Effector memory CD8-positive, alpha-beta T cell (primary cell): ENCODE results near the gene EOGT.
A peak's percentile ranks its signal among the peaks of the same experiment; 100 is the strongest.

Experiments
- ATAC-seq: fragments of 150-1000 bp; cut with Tn5 transposase; replicated peaks from 2 replicates; pipeline ENCODE4 v1.10.0; 2021; ENCODE audit warnings: mild to moderate bottlenecking, moderate library complexity
- DNase-seq, 3 experiments: peaks; one replicate each; pipeline ENCODE4 v3.0.0; 2021
- H3K27ac Mint-ChIP-seq, 2 donors: one replicate each; pipeline ENCODE4 v1.8.0; 2022; ENCODE audit warnings: mild to moderate bottlenecking in 2 of 2, mixed read lengths in 2 of 2, moderate library complexity in 2 of 2
- H3K27me3 Mint-ChIP-seq, 2 donors: one replicate each; pipeline ENCODE4 v1.8.0; 2022; ENCODE audit warnings: mixed read lengths in 2 of 2
- H3K36me3 Mint-ChIP-seq: one replicate; pipeline ENCODE4 v1.8.0; 2022; ENCODE audit warnings: mild to moderate bottlenecking, moderate library complexity, mixed read lengths; ENCODE audit not compliant: insufficient read depth
- H3K4me1 Mint-ChIP-seq, 2 donors: one replicate each; pipeline ENCODE4 v1.8.0; 2022; ENCODE audit warnings: low read depth in 2 of 2, mixed read lengths in 2 of 2
- H3K4me3 Mint-ChIP-seq, 2 donors: one replicate each; pipeline ENCODE4 v1.8.0; 2022; ENCODE audit warnings: mild to moderate bottlenecking in 2 of 2, mixed read lengths in 2 of 2, moderate library complexity in 2 of 2
- H3K9me3 Mint-ChIP-seq, 2 donors: one replicate each; pipeline ENCODE4 v1.8.0; 2022; ENCODE audit warnings: mixed read lengths in 2 of 2

Gene EOGT

DNA sequence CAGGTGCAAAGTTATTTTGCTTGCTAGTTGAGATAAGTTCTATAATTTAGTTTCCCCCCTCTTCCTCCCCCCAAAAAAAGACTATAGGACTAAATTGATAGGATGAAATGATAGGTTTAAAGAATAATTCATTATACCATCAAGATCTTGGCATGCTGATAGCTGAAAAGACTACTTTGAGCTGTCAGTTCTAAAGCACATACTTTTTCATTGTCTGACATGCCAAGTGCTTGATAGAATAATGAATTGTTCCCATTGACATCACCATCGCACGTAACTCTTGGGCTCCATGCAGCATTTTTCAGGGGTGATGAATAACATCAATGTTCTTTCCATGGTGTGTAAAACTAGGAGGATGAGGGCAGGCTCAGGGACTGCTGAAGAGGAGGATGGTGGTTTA, 48.8 kb downstream of the EOGT start:
- no peaks in the 10 kb centered on the region for H3K36me3 Mint-ChIP-seq
- DNase-seq, result no peak
- no peak overlapping the region for H3K27ac Mint-ChIP-seq
- ATAC-seq, result no peak
- H3K4me1 Mint-ChIP-seq, result no peaks in the 10 kb centered on the region
- H3K4me3 Mint-ChIP-seq, result no peak overlapping the region
- no peaks in the 10 kb centered on the region for H3K9me3 Mint-ChIP-seq
- H3K27me3 Mint-ChIP-seq, result peaks cover 34 to 60% of the 10 kb centered on the region in 2 donors

DNA sequence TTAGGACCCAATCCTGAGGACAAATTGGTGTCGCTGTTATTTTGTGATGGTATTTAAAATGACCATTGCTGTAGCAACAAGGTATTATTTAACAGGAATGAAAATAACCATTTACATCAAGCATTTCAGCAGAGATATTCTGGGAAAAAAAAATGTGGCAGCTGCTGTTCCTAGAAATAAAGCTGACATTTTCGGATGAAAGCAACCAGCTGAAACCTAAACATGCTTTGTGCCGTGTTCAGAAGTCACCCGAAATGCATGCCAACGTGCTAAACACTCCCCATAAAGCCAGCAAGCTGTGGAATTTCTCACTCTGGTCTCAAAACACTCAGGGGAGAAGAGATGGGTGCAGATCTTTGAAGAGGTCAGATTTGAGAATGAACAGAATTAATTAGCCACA, 49.6 kb downstream of the EOGT start:
- Mint-ChIP-seq H3K36me3 (no peaks in the 10 kb centered on the region), H3K4me3 (no peak overlapping the region), H3K4me1 (no peaks in the 10 kb centered on the region), H3K27me3 (peaks cover 36 to 54% of the 10 kb centered on the region in 2 donors), H3K27ac (no peak overlapping the region), H3K9me3 (no peaks in the 10 kb centered on the region)
- DNase-seq, result no peak
- ATAC-seq, result no peak

DNA sequence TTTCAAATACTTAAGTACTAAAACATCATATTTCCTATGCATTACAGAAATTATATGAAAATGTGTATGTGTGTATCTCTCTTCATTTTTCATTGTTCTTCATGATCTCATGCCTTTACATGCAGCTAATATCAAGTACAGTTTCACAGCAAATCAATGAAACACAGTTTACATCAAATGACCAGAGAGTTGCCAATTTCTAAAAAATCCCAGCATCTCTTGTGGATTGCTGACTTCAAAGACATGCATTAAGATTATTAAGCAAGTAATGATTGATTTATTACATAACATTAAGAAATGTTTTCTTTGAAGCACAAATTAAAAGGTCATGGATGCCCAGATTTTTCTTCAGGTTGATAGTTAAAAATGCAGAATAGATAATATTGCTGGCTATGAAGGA, 50.1 kb downstream of the EOGT start:
- Mint-ChIP-seq H3K27ac (no peak overlapping the region), H3K4me1 (no peaks in the 10 kb centered on the region), H3K36me3 (no peaks in the 10 kb centered on the region), H3K9me3 (no peaks in the 10 kb centered on the region), H3K4me3 (no peak overlapping the region), H3K27me3 (peaks cover 36 to 54% of the 10 kb centered on the region in 2 donors)
- DNase-seq (no peak), ATAC-seq (no peak)

DNA sequence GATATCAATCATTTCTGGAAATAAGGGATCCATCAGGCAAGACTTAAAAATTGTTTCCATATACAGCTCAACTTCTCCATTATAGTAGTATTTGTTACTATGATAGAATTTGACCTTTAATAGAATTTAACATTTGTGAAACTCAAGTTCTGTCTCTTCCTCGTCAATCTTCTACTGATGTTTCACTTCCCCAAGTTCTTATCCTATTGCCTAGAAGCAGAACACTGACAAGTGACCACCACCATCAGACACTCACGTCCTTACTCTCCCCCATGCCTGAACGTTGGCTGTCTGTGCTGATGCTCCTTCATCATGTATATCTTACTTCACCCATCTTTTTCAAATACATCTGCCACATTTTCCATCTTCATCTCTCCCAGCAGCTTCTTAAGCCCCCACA, 54.6 kb downstream of the EOGT start:
- Mint-ChIP-seq H3K27me3 (peaks cover 41 to 55% of the 10 kb centered on the region in 2 donors), H3K9me3 (no peaks in the 10 kb centered on the region), H3K4me1 (no peaks in the 10 kb centered on the region), H3K36me3 (no peaks in the 10 kb centered on the region), H3K4me3 (no peak overlapping the region), H3K27ac (no peak overlapping the region)
- ATAC-seq (no peak), DNase-seq (no peak)

DNA sequence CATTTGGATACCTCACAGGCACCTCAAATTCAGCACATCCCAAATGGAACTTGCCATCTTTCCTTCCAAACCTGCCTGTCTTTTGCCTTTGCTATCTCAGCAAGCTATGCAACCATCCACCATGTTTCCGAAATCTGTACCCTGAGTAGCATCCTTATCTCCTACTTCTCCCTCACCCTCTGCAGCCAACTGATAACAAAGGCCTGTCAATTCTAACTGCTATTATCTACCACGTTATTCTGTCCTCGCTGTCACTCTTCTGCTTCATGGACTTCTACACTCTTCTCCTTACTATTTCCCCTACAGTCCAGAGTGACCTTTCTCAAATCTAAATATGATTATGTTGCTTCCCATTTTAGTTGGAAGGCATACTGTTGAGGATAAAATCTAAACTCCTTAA, 55.6 kb downstream of the EOGT start:
- ATAC-seq, result no peak
- peaks cover 45 to 56% of the 10 kb centered on the region in 2 donors for H3K27me3 Mint-ChIP-seq

DNA sequence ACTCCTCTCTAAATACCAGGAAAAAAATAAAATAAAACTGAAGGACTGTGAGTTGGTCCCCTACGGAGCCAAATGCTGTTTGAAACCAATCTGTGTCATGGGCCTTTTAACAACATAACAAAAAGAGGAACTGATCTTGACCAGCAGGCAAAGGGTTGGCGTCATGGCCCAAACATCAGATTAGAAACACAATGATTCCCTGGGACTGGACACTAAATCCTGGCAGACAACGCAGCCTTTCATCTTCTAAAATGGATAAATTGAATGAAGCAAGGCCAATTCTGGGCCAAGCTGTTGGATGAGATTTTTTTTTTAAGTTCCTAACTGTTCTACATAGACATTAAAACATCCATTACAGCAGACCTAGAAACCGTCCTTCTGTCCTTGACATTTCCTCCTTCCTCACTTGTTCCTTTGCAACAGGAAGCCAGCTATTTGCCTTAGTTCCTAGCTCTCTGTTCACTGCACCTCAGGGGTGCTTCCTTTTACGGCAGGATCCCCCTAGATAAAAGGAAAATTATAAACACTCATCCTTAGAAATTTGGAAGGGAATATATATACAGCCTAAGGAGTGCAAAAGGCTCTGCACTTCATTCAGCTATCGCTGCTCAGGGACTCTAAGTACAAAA, 59.6 kb downstream of the EOGT start:
- DNase-seq (no peak), ATAC-seq (no peak)
- no peak overlapping the region for H3K4me3 Mint-ChIP-seq
- H3K36me3 Mint-ChIP-seq, result no peaks in the 10 kb centered on the region
- H3K9me3 Mint-ChIP-seq, result no peaks in the 10 kb centered on the region
- peaks cover 34 to 43% of the 10 kb centered on the region in 2 donors for H3K27me3 Mint-ChIP-seq
- no peak overlapping the region for H3K27ac Mint-ChIP-seq
- no peaks in the 10 kb centered on the region for H3K4me1 Mint-ChIP-seq

More for the DNA sequence above, 55.6 kb downstream of the EOGT start:
- Mint-ChIP-seq H3K9me3 (no peaks in the 10 kb centered on the region), H3K36me3 (no peaks in the 10 kb centered on the region), H3K4me3 (no peak overlapping the region), H3K4me1 (no peaks in the 10 kb centered on the region), H3K27ac (no peak overlapping the region)
- DNase-seq, result no peak

DNA sequence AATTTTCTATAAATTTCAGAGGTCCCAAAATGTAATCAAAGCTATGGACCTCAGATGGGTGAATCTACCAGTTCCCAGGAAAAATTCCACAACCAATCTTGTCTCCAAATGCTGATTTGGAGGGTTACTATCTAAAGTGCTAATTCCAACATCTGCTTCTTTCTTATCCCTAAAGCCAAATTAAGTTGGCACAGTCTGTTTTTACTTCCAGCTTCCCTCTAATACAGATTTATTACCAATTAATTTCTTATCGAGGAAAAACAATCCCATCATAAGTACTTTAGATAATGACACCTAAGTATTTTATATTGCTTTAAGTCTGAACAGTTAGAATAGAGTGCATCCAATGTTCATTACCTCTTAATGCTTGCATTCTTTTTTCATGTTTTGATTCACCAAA, 68.3 kb downstream of the EOGT start:
- DNase-seq (no peak), ATAC-seq (no peak)
- Mint-ChIP-seq H3K27ac (no peak overlapping the region), H3K36me3 (no peaks in the 10 kb centered on the region), H3K9me3 (no peaks in the 10 kb centered on the region), H3K27me3 (peaks cover 36 to 48% of the 10 kb centered on the region in 2 donors), H3K4me3 (no peak overlapping the region), H3K4me1 (no peaks in the 10 kb centered on the region)

DNA sequence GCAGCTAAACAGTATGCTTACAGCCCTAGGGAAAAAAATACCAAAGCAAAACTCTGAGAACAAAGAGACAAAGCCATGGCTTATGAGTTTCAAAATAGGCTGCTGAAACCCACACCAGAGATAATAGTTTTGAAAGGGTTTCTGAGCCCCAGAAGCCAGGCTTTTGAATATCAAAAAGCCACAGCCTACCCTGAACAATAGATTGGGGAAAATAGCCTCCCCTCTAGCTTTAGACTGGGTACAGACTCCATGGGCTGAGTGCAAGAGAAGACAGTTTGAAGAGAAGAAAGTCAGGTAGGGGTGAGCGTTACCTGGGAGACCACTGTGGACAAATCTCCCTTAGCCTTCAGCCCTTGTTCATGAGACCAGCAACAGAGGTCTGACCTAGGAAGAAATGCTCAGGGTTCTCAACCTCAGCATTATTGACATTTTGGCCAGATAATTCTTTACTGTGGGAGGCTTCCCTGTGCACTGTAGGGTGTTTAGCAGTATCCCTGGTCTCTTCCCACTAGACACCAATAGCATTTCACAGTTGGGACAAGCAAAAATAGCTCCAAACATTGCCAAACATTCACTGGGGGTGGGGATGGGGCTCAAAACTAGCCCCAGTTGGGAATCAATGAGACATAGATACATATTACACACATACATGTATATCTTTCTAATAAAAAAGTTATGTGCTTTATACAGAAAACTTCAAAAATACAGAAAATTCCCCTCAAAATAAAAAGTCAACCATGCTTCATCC, 69.6 kb downstream of the EOGT start:
- DNase-seq (no peak), ATAC-seq (no peak)
- peaks cover 36 to 54% of the 10 kb centered on the region in 2 donors for H3K27me3 Mint-ChIP-seq
- no peak overlapping the region for H3K4me3 Mint-ChIP-seq
- no peaks in the 10 kb centered on the region for H3K9me3 Mint-ChIP-seq
- no peaks in the 10 kb centered on the region for H3K4me1 Mint-ChIP-seq
- no peak overlapping the region for H3K27ac Mint-ChIP-seq
- no peaks in the 10 kb centered on the region for H3K36me3 Mint-ChIP-seq

DNA sequence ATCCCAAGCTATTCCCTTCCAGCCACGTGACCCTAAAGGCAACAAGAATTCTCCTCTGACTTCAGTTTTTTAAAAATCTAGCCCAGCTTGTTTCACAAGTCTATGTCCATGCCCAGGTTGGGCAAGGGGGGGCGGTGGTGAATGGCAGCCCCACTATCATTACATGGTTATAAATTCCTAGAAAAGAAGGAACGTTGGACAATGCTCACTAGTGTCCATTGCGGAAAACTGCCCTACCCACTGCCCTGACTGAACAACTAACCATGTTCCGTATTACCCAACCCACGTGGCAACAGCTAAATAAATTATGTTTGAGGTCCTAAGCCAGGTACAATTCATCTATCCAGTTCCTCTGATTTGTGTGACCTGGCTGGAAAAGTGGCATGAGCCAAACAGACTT, 72.4 kb downstream of the EOGT start:
- no peak overlapping the region for H3K4me3 Mint-ChIP-seq
- peaks cover 26 to 61% of the 10 kb centered on the region in 2 donors for H3K27me3 Mint-ChIP-seq
- H3K27ac Mint-ChIP-seq, result no peak overlapping the region
- H3K4me1 Mint-ChIP-seq, result no peaks in the 10 kb centered on the region
- ATAC-seq, result no peak
- no peak for DNase-seq
- H3K36me3 Mint-ChIP-seq, result no peaks in the 10 kb centered on the region
- H3K9me3 Mint-ChIP-seq, result no peaks in the 10 kb centered on the region

DNA sequence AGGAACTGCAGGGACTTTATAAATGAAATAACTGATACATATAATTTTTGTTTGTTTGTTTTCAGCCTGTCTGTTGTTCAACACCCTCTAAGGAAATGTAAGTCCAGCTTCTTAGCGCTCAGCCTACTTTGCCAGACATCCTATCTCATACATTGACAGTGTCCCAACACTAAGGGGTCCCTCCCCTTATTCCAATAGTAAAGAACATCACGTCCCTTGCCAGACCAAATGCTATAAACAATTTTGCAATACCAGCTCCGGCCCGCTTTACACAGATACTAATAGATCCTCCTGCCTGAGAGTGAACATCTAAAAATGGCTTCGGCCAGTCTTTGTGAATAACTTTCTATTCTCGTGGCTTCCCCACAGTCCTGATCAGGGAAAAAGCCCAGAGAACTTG, 76.6 kb downstream of the EOGT start:
- ATAC-seq, result no peak
- Mint-ChIP-seq H3K27ac (no peak overlapping the region), H3K9me3 (no peaks in the 10 kb centered on the region), H3K27me3 (peaks cover 49 to 84% of the 10 kb centered on the region in 2 donors), H3K36me3 (no peaks in the 10 kb centered on the region), H3K4me1 (no peaks in the 10 kb centered on the region), H3K4me3 (no peak overlapping the region)
- no peak for DNase-seq

DNA sequence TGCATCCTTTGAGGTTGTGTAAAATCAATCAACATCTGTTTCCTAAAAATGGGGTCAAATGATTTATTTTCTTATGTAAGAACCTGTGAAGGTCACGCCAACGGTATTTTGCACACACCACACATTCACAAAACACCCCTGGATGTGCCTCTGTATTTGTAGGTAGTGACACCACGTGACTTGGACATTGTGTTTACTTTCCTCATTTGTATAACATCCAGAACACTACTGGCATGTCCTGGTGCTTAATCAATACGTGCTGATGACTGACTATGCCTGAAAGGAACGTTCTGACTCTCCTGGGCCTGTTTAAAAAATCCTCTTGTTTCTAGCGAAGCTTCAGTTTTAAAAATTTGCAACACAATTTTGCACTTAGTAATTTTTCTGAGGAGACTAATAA, 77.7 kb downstream of the EOGT start:
- ATAC-seq, result no peak

DNA sequence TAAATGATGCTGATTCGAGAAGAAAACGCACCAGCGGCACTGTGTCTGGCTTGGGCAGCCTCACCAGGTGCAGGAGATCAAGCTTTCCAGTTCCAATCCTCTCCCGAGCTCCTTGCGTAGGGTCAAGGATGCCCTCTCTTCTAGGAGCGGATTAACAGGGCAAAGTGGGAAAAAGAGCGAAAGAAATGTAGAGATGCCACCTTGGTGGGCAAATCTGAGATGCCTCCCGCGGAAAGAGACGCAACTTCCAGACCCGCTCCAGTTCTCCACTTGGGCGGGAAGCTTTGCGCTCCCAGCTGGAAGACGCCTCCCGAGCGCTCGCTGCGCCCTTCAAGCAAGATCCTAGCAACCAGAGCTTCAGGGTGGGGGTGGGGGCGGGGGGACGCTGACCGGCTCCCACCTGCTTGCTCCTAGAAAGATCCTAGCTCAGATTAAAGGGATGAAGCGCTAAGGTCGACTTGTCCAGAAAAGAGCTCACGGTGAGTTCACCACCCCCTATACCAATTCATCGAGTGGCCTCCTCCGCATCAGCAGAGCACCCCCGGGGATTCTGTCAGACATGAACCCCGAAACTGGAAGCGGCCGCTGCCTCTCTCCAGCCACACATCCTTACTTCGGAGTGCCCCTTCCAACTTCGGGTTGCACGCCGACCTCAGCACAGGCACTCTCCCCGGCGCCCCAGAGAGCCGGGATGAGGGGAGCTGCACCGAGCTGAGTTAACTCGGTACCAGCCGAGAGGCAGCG, 81.9 kb downstream of the EOGT start:
- no peaks in the 10 kb centered on the region for H3K9me3 Mint-ChIP-seq
- H3K36me3 Mint-ChIP-seq, result peaks cover 3% of the 10 kb centered on the region
- DNase-seq, result no peak
- no peak for ATAC-seq
- H3K27me3 Mint-ChIP-seq, result peaks cover 79 to 91% of the 10 kb centered on the region in 2 donors
- no peak overlapping the region for H3K27ac Mint-ChIP-seq
- H3K4me3 Mint-ChIP-seq, result peak overlapping the region in 1 of 2 donors; percentile 40
- peaks cover 6% of the 10 kb centered on the region in 2 donors for H3K4me1 Mint-ChIP-seq

More for the DNA sequence above, 77.7 kb downstream of the EOGT start:
- no peak overlapping the region for H3K27ac Mint-ChIP-seq
- DNase-seq, result no peak
- H3K4me3 Mint-ChIP-seq, result no peak overlapping the region
- no peaks in the 10 kb centered on the region for H3K9me3 Mint-ChIP-seq
- H3K36me3 Mint-ChIP-seq, result peaks cover 3% of the 10 kb centered on the region
- peaks cover 6% of the 10 kb centered on the region in 2 donors for H3K4me1 Mint-ChIP-seq
- peaks cover 49 to 84% of the 10 kb centered on the region in 2 donors for H3K27me3 Mint-ChIP-seq
